Airway epithelial cell (primary cell): Measurements from ENCODE around the gene CCDC185. TPM values are rescaled to one million over a fixed set of nuclear protein-coding genes. Genes with fewer than 3 reads are reported as not detected.

Experiments
- total RNA-seq: library from RNA; depleted of rRNA; stranded (reverse); fragments of >200 nt; gene quantifications from 2 replicates; pipeline ENCODE4 v1.2.3, GENCODE V29; 2015

The CCDC185 gene
- 0.07 TPM in 1 of 2 replicates, not detected in the other for total RNA-seq

GRCh38 chr1:223393275-223394214, at the start of gene CCDC185:
Gene CCDC185 (plus strand): TSS chr1:223393415. CDS start chr1:223393476, 61 bp downstream.

GRCh38 chr1:223363856-223364684, 29.1 kb upstream of the CCDC185 start, which contains the start of gene SUSD4:
Gene SUSD4 (minus strand): TSS chr1:223364176. CDS start chr1:223363425, 751 bp downstream.

Other genes starting within 250 kb of the CCDC185 start
- 1.8 and 3.2 TPM in 2 replicates for gene SUSD4, start 29.2 kb upstream of the CCDC185 start, total RNA-seq